WTC11 (cell line): Measurements from ENCODE around the gene TSPAN1. TPM values are rescaled to one million over a fixed set of nuclear protein-coding genes. Genes with fewer than 3 reads are reported as not detected.

ENCODE experiments used
- ATAC-seq: fragments of 200-7000 bp; cut with Tn5 transposase; 2 replicates; pipeline ENCODE4 v1.10.0; 2021; ENCODE audit warnings: mild to moderate bottlenecking, moderate library complexity
- CTCF ChIA-PET: fragments of 300-600 bp; sonication (Branson Sonifier 250); formaldehyde crosslinking; loops from one replicate; lab custom pipeline; 2021; ENCODE audit warnings: antibody characterized with exemption; lab: Charles Lee
- POLR2A ChIA-PET: fragments of 350-600 bp; sonication (Branson Sonifier 250); formaldehyde crosslinking; loops from one replicate; lab custom pipeline; 2021; ENCODE audit warnings: antibody characterized with exemption; lab: Charles Lee
- DNase-seq: peaks from one replicate; pipeline ENCODE4 v3.0.0; 2021; ENCODE audit warnings: low spot score
- H3K27ac Mint-ChIP-seq: 2 replicates; pipeline ENCODE4 v1.8.0; 2021; ENCODE audit warnings: mixed read lengths
- H3K27me3 Mint-ChIP-seq: 2 replicates; pipeline ENCODE4 v1.8.0; 2021; ENCODE audit warnings: low read depth, mild to moderate bottlenecking, moderate library complexity, mixed read lengths
- H3K36me3 Mint-ChIP-seq: 2 replicates; pipeline ENCODE4 v1.8.0; 2021; ENCODE audit warnings: mixed read lengths
- H3K4me1 Mint-ChIP-seq: 2 replicates; pipeline ENCODE4 v1.8.0; 2022; ENCODE audit warnings: mixed read lengths
- H3K4me3 Mint-ChIP-seq: 2 replicates; pipeline ENCODE4 v1.8.0; 2021; ENCODE audit warnings: mild to moderate bottlenecking, moderate library complexity, mixed read lengths
- H3K9me3 Mint-ChIP-seq: 2 replicates; pipeline ENCODE4 v1.8.0; 2021; ENCODE audit warnings: mixed read lengths
- ATF1 ChIP-seq: sonication (generic); formaldehyde crosslinking; IDR thresholded peaks from 2 replicates; pipeline ENCODE4 v1.8.1; 2023; ENCODE audit warnings: mild to moderate bottlenecking, moderate library complexity, missing genetic modification reagents
- ATF2 ChIP-seq: sonication (generic); formaldehyde crosslinking; IDR thresholded peaks from 2 replicates; pipeline ENCODE4 v1.8.1; 2022; ENCODE audit warnings: low read depth, missing genetic modification reagents, borderline replicate concordance
- FOXP1 ChIP-seq: sonication (generic); formaldehyde crosslinking; IDR thresholded peaks from 2 replicates; pipeline ENCODE4 v1.8.0; 2022; ENCODE audit warnings: missing genetic modification reagents, mild to moderate bottlenecking, moderate library complexity, borderline replicate concordance
- GRHL2 ChIP-seq: fragments of 250-450 bp; sonication (Bioruptor Pico); IDR thresholded peaks from 2 replicates; pipeline ENCODE4 v1.8.0; 2022; ENCODE audit warnings: mild to moderate bottlenecking, moderate library complexity; ENCODE audit not compliant: insufficient replicate concordance, severe bottlenecking
- HMGA2 ChIP-seq: fragments of 250-450 bp; sonication (Bioruptor Pico); IDR thresholded peaks from 2 replicates; pipeline ENCODE4 v1.4.0; 2021; ENCODE audit warnings: mild to moderate bottlenecking, moderate library complexity
- JUN ChIP-seq: sonication (generic); formaldehyde crosslinking; IDR thresholded peaks from 2 replicates; pipeline ENCODE4 v1.8.0; 2023; ENCODE audit warnings: mild to moderate bottlenecking, missing genetic modification reagents
- MAX ChIP-seq: sonication (generic); formaldehyde crosslinking; IDR thresholded peaks from 2 replicates; pipeline ENCODE4 v1.8.0; 2022; ENCODE audit warnings: mild to moderate bottlenecking, missing genetic modification reagents
- MXD4 ChIP-seq: fragments of 250-450 bp; sonication (Bioruptor Pico); IDR thresholded peaks from 2 replicates; pipeline ENCODE4 v1.8.0; 2021; ENCODE audit warnings: mild to moderate bottlenecking, moderate library complexity, borderline replicate concordance
- NFYB ChIP-seq: sonication (generic); formaldehyde crosslinking; conservative IDR thresholded peaks from 2 replicates; pipeline ENCODE4 v1.8.0; 2022; ENCODE audit warnings: low read depth, missing genetic modification reagents
- NR1H2 ChIP-seq: sonication (generic); formaldehyde crosslinking; IDR thresholded peaks from 2 replicates; pipeline ENCODE4 v1.9.0; 2021; ENCODE audit warnings: mild to moderate bottlenecking, moderate library complexity, missing genetic modification reagents
- NR3C1 ChIP-seq: sonication (generic); formaldehyde crosslinking; conservative IDR thresholded peaks from 2 replicates; pipeline ENCODE4 v1.8.1; 2023; ENCODE audit warnings: low read depth, mild to moderate bottlenecking, missing genetic modification reagents
- OVOL2 ChIP-seq: fragments of 250-450 bp; sonication (Bioruptor Pico); IDR thresholded peaks from 2 replicates; pipeline ENCODE4 v1.9.0; 2021; ENCODE audit warnings: mild to moderate bottlenecking, borderline replicate concordance
- RELA ChIP-seq: sonication (generic); formaldehyde crosslinking; IDR thresholded peaks from 2 replicates; pipeline ENCODE4 v1.8.1; 2022; ENCODE audit warnings: missing genetic modification reagents, mild to moderate bottlenecking, borderline replicate concordance
- SMAD4 ChIP-seq: sonication (generic); formaldehyde crosslinking; IDR thresholded peaks from 2 replicates; pipeline ENCODE4 v1.8.0; 2022; ENCODE audit warnings: mild to moderate bottlenecking, missing genetic modification reagents
- ZNF121 ChIP-seq: sonication (generic); formaldehyde crosslinking; IDR thresholded peaks from 2 replicates; pipeline ENCODE4 v1.8.0; 2023; ENCODE audit warnings: missing genetic modification reagents
- ZNF263 ChIP-seq: sonication (generic); formaldehyde crosslinking; IDR thresholded peaks from 2 replicates; pipeline ENCODE4 v1.8.1; 2022; ENCODE audit warnings: low read depth, mild to moderate bottlenecking, moderate library complexity, missing genetic modification reagents
- ZNF423 ChIP-seq: fragments of 250-450 bp; sonication (Bioruptor Pico); IDR thresholded peaks from 2 replicates; pipeline ENCODE4 v2.1.2; 2022; ENCODE audit warnings: mild to moderate bottlenecking, moderate library complexity
- ZNF671 ChIP-seq: fragments of 250-450 bp; sonication (Bioruptor Pico); IDR thresholded peaks from 2 replicates; pipeline ENCODE4 v1.8.0; 2021; ENCODE audit warnings: mild to moderate bottlenecking
- total RNA-seq: library from RNA; stranded (reverse); gene quantifications from 3 replicates; pipeline ENCODE4 v1.2.3, GENCODE V29; 2021
- TF ChIP-seq, protein P1 (sequence below): fragments of 250-450 bp; sonication (Bioruptor Pico); IDR thresholded peaks from 2 replicates; pipeline ENCODE4 v2.1.2; 2022; ENCODE audit warnings: mild to moderate bottlenecking, moderate library complexity
- TF ChIP-seq, protein P2 (sequence below): fragments of 250-450 bp; sonication (Bioruptor Pico); IDR thresholded peaks from 2 replicates; pipeline ENCODE4 v1.9.0; 2021; ENCODE audit warnings: mild to moderate bottlenecking
- TF ChIP-seq, protein P3 (sequence below): fragments of 250-450 bp; sonication (Bioruptor Pico); IDR thresholded peaks from 2 replicates; pipeline ENCODE4 v1.9.0; 2021; ENCODE audit warnings: mild to moderate bottlenecking
- TF ChIP-seq, protein P4 (sequence below): sonication (generic); formaldehyde crosslinking; IDR thresholded peaks from 2 replicates; pipeline ENCODE4 v1.8.1; 2022; ENCODE audit warnings: mild to moderate bottlenecking, moderate library complexity, missing genetic modification reagents
- TF ChIP-seq, protein P5 (sequence below): sonication (generic); formaldehyde crosslinking; IDR thresholded peaks from 2 replicates; pipeline ENCODE4 v1.8.0; 2023; ENCODE audit warnings: mild to moderate bottlenecking, missing genetic modification reagents

Gene TSPAN1
- total RNA-seq, 1 experiment from 2014 or later = 0.50 TPM

DNA sequence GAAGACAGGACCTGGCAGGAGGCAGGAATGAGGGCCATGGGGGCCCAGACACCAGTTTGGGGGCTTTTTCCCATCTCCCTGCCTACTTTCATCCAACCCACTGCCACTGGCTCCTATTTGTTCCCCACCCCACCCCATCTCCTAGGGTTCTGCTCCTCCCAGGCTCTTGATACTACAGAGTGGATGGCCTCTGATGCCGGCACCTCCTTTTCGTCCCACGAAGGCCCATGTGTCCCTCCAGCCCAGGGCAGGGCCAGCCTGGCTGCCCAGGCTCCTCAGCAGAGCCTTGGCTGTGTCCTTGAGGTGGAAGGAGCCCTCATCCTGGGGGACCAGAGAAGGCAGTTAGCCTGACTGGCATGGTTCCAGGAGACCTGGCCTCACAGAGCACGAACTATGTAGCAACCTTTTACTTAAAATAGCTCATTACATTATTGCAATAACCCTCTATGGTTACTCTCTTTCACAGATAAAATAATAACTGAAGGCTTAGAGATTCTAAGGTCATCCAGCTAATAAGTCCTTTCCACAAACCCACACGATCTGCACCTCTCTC, 19.8 kb downstream of the TSPAN1 start:
- no peak overlapping the region for H3K4me3 Mint-ChIP-seq
- TF ChIP-seq NFYB (CRISPR knock-in tag) = no peak
- no peak for TF ChIP-seq ZNF263 (CRISPR knock-in tag)
- TF ChIP-seq, protein P1, sequence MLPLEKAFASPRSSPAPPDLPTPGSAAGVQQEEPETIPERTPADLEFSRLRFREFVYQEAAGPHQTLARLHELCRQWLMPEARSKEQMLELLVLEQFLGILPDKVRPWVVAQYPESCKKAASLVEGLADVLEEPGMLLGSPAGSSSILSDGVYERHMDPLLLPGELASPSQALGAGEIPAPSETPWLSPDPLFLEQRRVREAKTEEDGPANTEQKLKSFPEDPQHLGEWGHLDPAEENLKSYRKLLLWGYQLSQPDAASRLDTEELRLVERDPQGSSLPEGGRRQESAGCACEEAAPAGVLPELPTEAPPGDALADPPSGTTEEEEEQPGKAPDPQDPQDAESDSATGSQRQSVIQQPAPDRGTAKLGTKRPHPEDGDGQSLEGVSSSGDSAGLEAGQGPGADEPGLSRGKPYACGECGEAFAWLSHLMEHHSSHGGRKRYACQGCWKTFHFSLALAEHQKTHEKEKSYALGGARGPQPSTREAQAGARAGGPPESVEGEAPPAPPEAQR (CRISPR knock-in tag) = no peak
- TF ChIP-seq RELA (CRISPR knock-in tag) = no peak
- no peak for TF ChIP-seq NR3C1 (CRISPR knock-in tag)
- no peak for TF ChIP-seq OVOL2
- no peak for TF ChIP-seq ZNF121 (CRISPR knock-in tag)
- TF ChIP-seq NR1H2 (CRISPR knock-in tag) = no peak
- no peak for TF ChIP-seq ZNF671 (CRISPR knock-in tag)
- TF ChIP-seq, protein P2, sequence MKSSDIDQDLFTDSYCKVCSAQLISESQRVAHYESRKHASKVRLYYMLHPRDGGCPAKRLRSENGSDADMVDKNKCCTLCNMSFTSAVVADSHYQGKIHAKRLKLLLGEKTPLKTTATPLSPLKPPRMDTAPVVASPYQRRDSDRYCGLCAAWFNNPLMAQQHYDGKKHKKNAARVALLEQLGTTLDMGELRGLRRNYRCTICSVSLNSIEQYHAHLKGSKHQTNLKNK = no peak
- no peak for TF ChIP-seq MAX (CRISPR knock-in tag)
- no peak for TF ChIP-seq ATF1 (CRISPR knock-in tag)
- no peak for TF ChIP-seq ZNF423 (CRISPR knock-in tag)
- no peak for TF ChIP-seq GRHL2
- TF ChIP-seq, protein P3, sequence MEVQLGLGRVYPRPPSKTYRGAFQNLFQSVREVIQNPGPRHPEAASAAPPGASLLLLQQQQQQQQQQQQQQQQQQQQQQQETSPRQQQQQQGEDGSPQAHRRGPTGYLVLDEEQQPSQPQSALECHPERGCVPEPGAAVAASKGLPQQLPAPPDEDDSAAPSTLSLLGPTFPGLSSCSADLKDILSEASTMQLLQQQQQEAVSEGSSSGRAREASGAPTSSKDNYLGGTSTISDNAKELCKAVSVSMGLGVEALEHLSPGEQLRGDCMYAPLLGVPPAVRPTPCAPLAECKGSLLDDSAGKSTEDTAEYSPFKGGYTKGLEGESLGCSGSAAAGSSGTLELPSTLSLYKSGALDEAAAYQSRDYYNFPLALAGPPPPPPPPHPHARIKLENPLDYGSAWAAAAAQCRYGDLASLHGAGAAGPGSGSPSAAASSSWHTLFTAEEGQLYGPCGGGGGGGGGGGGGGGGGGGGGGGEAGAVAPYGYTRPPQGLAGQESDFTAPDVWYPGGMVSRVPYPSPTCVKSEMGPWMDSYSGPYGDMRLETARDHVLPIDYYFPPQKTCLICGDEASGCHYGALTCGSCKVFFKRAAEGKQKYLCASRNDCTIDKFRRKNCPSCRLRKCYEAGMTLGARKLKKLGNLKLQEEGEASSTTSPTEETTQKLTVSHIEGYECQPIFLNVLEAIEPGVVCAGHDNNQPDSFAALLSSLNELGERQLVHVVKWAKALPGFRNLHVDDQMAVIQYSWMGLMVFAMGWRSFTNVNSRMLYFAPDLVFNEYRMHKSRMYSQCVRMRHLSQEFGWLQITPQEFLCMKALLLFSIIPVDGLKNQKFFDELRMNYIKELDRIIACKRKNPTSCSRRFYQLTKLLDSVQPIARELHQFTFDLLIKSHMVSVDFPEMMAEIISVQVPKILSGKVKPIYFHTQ (CRISPR knock-in tag) = no peak
- TF ChIP-seq HMGA2 (CRISPR knock-in tag) = no peak
- TF ChIP-seq FOXP1 (CRISPR knock-in tag) = no peak
- TF ChIP-seq ATF2 (CRISPR knock-in tag) = no peak
- peaks cover 14% of the 10 kb centered on the region; the same call in 1 of the 2 replicates for H3K36me3 Mint-ChIP-seq
- POLR2A ChIA-PET = no interaction called here
- no peak for DNase-seq
- ATAC-seq = no peak
- H3K4me1 Mint-ChIP-seq = peaks cover 10% of the 10 kb centered on the region
- no peaks in the 10 kb centered on the region for H3K27me3 Mint-ChIP-seq
- CTCF ChIA-PET = interaction anchor here (2.5 kb wide), 1 partner anchor 29 kb away, joined by 11 read pairs; no protein-coding TSS in a partner anchor
- H3K27ac Mint-ChIP-seq = no peak overlapping the region
- H3K9me3 Mint-ChIP-seq = no peaks in the 10 kb centered on the region

GRCh38 chr1:46196609-46197008, 21.7 kb downstream of the TSPAN1 start:
- Mint-ChIP-seq H3K27me3 (no peaks in the 10 kb centered on the region), H3K4me3 (no peak overlapping the region), H3K9me3 (no peaks in the 10 kb centered on the region), H3K4me1 (peaks cover 10% of the 10 kb centered on the region), H3K27ac (no peak overlapping the region), H3K36me3 (peaks cover 10% of the 10 kb centered on the region; the same call in 1 of the 2 replicates)
- ChIA-PET CTCF (interaction anchor here (5.0 kb wide), 1 partner anchor 25 kb away, joined by 55 read pairs; no protein-coding TSS in a partner anchor), POLR2A (no interaction called here)
- DNase-seq = no peak
- no peak for ATAC-seq
- TF ChIP-seq MXD4 (no peak), JUN (CRISPR knock-in tag) (no peak), SMAD4 (CRISPR knock-in tag) (no peak), RELA (CRISPR knock-in tag) (no peak)
- TF ChIP-seq, protein P4, sequence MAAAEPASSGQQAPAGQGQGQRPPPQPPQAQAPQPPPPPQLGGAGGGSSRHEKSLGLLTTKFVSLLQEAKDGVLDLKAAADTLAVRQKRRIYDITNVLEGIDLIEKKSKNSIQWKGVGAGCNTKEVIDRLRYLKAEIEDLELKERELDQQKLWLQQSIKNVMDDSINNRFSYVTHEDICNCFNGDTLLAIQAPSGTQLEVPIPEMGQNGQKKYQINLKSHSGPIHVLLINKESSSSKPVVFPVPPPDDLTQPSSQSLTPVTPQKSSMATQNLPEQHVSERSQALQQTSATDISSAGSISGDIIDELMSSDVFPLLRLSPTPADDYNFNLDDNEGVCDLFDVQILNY (CRISPR knock-in tag) = no peak
- TF ChIP-seq, protein P5, sequence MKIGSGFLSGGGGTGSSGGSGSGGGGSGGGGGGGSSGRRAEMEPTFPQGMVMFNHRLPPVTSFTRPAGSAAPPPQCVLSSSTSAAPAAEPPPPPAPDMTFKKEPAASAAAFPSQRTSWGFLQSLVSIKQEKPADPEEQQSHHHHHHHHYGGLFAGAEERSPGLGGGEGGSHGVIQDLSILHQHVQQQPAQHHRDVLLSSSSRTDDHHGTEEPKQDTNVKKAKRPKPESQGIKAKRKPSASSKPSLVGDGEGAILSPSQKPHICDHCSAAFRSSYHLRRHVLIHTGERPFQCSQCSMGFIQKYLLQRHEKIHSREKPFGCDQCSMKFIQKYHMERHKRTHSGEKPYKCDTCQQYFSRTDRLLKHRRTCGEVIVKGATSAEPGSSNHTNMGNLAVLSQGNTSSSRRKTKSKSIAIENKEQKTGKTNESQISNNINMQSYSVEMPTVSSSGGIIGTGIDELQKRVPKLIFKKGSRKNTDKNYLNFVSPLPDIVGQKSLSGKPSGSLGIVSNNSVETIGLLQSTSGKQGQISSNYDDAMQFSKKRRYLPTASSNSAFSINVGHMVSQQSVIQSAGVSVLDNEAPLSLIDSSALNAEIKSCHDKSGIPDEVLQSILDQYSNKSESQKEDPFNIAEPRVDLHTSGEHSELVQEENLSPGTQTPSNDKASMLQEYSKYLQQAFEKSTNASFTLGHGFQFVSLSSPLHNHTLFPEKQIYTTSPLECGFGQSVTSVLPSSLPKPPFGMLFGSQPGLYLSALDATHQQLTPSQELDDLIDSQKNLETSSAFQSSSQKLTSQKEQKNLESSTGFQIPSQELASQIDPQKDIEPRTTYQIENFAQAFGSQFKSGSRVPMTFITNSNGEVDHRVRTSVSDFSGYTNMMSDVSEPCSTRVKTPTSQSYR = no peak
- TF ChIP-seq, protein P3 (CRISPR knock-in tag) = no peak
